ENCODE results near the gene TLX2.
"Not testable (repeated sequence)": the region's sequence is repeated elsewhere in the genome, so short reads cannot be mapped to it uniquely, and the experiment has no call there.

The TLX2 gene
- 0 to 0.05 reads per million in 2 donors for total RNA-seq

DNA sequence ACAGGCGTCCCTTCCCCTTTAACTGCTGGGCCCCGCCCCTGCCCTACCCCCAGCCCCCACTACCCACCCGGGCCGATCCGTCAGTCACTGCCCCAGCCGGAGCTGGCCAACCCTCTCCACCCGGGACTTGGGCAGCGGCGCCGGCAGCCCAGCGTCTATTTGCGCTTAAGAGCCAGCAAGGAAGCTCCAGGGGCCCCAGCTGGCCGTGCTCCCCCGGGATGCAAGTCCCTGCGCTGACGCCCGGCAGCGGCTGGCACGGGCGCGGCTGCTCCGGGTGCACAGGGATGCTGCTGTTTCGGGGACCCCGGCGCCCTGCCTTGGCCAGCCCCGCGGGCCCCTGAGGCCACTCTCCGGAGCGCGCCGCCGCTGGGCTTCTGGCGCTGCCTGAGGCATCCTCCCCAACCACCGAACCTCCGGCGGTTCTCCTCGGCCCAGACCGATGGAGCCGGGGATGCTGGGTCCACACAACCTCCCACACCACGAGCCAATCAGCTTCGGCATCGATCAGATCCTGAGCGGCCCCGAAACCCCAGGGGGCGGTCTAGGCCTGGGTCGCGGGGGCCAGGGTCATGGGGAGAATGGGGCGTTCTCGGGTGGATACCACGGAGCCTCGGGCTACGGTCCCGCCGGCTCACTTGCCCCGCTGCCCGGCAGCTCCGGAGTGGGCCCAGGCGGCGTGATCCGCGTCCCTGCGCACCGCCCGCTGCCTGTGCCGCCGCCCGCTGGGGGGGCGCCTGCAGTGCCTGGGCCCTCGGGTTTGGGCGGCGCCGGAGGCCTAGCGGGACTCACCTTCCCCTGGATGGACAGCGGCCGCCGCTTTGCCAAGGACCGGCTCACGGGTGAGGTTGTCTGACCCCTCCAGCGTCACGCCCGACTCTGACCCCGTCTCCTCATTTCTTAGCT lies at the start of gene TLX2:
Gene TLX2 (plus strand): TSS at position 83 of the 903 bp plus-strand sequence. CDS start 357 bp downstream, at position 440.
- DNase-seq: no peak

DNA sequence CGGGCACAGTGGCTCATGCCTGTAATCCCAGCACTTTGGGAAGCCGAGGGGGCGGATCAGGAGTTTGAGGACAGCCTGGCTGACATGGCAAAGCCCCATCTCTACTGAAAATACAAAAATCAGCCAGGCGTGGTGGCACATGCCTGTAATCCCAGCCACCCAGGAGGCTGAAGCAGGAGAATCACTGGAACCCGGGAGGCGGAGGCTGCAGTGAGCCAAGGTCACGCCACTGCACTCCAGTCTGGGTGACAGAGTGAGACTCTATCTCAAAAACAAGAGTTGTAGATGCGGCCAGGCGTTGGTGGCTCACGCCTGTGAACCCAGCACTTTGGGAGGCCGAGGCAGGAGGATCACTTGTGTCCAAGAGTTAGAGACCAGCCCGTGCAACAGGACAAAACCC lies 43.5 kb upstream of the TLX2 start:
- not testable (repeated sequence) for DNase-seq

DNA sequence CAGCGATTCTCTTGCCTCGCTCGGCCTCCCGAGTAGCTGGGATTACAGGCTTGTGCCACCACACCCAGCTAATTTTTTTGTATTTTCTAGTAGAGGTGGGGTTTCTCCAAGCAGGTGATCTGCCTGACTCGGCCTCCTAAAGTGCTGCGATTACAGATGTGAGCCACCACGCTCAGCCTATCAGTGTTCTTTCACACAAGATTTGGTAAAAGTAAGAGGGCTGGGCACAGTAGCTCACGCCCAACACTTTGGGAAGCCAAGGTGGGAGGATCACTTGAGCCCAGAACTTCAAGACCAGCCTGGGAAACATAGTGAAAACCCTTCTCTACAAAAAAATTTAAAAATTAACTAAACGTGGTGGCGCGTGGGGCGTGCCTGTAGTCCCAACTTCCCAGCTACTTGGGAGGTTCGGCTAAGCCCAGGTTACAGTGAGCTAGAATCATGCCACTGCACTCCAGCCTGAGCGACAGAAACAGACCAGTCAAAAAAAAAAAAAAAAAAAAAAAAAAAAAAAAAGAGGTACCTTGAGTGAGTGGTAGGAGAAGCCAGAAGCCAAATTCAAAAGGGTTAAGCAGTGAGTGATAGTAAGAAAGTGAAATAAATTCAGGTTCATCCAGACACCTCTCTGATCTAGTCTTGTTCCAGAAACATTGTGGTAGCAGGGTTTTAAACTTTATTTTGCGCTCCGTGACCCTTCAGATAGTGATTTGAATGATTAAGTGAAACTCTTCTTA lies 42.8 kb upstream of the TLX2 start:
- DNase-seq: no peak

DNA sequence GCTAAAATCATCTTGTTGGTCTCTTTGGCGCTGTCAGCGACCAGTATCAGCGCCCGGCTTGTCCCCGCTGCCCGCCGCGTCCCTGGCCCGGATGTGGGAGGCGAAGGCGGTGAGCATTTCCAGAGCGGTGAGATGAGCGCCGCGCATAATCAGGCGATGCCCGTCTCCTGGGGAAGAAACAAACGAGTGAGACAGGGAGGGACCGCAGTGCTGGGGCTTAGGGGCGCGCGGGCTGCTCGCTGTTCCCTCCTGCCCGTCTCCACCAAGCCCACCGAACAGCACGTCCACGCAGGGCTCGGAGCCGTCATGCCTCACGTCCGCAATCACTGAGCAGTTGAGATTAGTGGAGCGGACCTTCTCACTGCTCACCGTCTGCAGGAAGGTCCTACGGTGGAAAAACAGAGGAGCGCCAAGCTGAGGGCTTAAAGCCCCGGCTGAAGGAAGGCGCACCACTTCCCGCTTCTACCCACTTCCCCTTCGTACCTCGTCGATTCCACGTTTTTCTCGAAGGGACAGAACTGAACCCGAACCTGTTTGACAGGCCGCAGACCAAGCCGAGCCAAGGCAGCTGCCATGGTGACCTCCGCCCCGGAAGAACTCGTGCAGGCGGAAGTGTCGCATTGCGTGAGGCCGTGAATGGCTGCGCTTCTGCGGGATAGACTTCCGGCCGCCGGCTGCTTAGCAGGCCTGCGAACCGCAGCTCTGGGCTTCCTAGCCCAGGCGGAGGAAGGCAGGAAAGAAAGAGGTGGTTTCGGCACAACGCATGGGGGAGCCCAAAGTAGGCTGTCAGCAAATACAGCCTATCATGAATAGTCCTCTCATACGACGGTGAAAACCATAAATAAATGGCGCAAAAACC lies 41.9 kb upstream of the TLX2 start, which contains the start of gene MRPL53:
Gene MRPL53 (minus strand): TSS at position 595 of the 859 bp plus-strand sequence. CDS start 20 bp downstream, at position 575.
- peak; percentile 84 for DNase-seq

DNA sequence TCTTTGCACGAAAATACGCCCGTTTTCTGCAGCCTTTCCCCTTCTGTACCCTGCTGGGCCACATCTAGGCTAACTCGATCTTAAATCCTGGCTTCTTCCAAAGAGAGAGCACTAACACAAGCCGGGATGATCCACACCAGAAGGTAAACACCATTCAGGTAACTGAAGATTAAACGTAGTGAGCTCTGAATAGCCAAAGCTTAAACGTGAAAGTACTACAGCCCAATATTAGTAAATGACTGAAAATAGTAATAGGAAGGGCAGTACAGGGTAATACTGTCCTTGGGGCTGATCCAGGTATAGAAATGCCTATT lies 41.3 kb upstream of the TLX2 start:
- no peak for DNase-seq

DNA sequence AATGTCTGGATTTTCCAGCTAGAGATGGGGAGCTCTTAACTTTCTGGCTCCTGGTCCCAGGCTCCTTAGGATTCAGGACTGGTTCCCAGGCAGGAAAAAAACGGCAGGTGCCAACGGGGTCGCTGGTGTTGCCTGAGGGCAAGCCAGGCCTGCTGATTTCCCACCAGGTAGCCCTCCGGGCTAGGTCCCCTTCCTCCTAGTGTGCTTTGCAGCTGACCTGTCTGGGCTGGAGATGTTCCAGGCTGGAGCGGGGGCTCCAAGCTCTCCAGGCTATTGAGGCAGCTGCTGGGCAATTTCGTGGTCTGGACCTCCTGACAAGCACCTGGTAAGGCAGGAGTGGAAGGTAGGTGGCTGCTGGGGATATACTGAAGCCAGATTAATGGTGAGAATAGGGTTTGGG lies 39.8 kb upstream of the TLX2 start:
- no peak for DNase-seq

DNA sequence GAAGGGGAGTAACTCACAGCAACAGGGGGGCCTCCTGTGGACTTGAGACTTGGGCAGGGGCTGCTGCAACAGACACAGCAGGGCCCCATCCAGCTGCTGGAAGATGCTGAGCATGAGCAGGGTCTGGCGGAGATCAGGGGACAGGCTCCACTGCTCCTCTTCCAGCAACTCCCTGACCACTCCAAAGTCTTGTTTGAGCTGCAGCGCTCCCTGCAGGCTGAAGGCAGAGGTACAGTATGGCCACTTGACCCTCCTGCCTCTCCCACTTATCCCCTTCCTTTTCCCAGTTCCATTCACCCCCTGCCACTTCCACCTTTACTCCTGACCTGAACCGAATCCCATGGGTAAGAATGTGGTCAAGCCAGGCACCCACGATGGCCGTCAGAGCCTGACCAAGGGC lies 39.4 kb upstream of the TLX2 start:
- no peak for DNase-seq

DNA sequence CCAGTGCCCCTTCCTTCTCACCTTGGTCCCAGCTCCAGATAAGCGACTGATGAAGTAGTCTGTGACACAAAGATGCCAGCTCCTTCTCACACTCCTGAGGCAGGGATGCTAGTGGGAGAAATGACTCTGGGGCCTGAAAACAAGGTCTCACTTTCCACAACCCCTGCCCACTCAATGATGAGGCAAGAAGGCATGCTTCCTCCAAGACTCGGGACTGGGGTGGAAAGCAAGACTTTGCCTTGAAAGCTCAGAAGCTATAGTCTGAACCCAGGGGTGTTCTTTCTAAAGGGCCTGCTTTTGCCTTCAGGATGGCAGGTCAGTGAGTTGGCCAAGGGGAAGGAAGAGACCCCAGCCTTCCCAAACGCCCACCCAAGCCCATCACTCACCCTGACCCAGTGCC lies 32.8 kb upstream of the TLX2 start:
- no peak for DNase-seq

DNA sequence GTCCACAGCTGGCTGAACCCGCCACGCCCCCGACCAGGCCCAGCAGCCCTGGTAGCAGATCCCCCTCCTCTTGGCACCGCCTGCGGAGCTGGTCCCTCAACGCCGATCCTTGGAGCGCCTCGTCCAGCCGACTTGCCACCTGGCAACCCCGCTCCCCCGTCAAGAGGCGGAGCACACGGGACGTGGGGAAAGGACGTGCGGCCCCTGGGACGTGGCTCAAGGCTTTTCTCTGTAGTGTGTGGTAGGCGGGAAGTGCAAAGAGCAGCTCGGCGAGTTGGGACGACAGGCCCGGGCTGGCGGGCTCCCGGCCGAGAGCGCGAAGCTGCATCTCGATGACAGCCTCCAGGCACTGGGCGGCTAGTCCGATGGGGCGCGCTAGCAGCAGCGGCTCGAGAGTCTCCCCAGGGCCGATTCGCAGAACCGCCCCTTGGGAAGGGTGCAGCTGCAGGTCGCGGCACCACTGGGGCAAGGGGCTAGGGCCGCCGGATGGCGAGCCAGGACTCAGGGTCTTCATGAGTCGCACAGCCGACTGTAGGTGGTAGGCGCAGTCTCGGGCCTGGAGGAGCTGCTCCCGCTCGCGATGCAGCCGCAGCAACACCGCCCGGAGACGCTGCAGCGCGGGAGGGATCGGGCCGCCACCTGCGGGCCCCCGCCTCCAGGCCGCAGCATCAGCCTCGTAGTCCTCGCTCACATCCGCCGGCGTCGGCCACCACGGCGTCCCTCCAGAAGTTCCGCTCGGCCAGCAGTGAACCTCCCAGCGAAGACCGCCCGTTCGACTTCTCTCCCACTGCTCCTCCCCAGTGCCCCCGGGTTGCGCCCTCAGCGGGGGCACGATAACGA lies 32.1 kb upstream of the TLX2 start:
- peak; percentile 35 for DNase-seq

DNA sequence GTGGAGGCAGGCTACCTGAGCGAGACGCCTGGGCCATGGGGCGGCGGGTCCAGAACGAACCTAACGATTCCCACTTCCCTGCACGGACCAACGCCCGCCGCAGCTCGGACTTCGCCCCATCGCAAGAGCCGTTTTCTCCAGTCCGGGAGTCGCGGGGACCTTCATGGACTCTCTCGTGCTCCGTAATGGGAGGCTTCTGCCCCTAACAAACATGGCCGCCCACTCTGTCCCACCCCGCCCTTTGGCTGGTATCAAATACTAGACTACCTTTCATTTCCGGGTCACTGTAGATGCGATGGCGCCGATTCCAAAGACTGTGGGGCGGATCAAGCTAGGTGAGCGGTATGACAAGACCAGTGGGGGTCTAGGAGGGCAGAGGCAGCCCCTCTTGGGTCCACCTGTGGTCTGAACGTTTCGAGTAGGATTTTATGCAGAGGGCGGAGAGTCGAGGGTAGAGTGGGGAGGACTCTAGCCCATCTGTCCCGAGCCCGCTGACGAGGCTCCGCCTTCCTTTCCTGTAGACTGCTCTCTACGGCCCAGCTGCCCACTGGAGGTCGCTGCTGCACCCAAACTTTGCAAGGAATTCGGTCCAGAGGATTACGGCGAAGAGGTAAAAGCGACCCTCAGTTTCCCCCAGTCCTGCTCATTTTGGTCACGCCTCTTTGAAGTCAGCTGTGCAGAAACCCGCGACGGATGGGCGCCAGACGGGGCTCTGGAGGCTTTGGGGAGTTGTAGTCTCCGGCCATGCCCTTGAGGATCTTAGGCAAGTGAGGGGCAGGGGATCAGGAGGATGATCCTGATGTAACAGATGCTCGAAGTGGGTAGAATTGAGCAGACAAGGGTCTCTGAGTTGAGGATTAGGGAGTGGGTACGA lies 31.2 kb upstream of the TLX2 start, which contains the start of the genes CCDC142 and TTC31:
Gene CCDC142 (minus strand): TSS at position 198 of the 874 bp plus-strand sequence. CDS start 161 bp downstream, at position 37.
Gene TTC31 (plus strand): TSS at position 281 of the 874 bp plus-strand sequence. CDS start 15 bp downstream, at position 296.
- DNase-seq: peak; percentile 56

DNA sequence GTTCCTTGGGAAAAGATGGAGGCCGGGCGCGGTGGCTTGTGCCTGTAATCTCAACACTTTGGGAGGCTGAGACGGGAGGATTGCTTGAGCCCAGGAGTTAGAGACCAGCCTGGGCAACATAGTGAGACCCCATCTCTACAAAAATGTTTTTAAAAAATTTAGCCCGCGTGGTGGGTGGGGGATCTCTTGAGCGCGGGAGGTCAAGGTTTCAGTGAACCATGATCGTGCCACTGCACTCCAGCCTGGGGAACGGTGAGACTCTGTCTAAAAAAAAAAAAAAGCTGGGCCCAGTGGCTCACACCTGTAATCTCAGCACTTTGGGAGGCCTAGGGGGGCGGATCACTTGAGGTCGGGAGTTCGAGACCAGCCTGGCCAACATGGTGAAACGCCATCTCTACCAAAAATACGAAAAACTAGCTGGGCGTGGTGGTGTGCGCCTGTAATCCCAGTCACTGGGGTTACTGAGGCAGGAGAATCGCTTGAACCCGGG lies 30.5 kb upstream of the TLX2 start:
- not testable (repeated sequence) for DNase-seq

DNA sequence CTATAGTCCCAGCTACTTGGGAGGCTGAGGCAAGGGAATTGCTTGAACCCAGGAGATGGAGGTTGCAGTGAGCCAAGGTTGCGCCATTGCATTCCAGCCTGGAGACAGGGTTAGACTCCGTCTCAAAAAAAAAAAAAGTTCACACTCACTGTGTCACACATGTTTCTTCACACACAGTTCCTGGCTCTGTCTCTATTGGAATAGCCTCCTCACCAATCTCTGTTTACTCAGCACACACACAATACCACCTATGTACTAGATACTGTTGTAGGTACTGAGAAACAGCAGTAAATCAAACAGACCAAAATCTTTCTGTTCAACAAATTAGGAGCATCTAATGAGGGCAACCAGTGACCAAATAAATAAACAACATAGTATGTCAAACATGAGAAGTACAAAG lies 28.1 kb upstream of the TLX2 start:
- DNase-seq: no peak

DNA sequence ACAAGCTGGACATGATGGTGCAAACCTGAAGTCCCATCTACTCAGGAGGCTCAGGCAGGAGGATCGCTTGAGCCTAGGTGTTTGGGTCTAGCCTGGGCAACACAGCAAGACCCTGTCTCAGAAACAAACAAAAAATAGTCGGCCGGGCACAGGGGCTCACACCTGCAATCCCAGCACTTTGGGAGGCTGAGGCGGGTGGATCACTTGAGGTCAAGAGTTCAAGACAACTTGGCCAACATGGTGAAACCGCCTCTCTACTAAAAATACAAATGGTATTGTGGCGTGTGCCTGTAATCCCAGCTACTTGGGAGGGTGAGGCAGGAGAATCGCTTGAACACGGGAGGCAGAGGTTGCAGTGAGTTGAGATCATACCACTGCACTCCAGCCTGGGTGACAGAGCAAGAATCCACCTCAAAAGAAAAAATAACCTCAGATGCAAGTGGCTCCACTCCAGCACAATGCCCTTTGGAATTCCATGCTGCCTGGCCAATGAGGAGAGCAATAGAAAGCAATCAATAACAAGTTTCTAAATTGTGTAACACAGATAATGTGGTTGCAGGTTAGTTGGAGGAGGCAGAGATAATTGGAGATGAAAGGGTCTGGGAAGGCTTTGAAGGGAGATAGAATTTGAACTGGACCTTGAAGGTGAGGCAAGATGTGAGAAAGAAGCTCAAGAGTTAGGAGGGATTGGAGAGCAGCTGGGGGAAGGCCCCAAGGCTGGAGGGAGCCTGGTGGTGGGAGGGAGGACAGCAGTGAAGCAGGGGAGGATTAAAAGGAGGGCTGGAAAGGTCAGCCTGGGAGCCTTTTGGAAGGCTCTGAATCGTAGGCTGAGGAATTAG lies 25.4 kb upstream of the TLX2 start:
- DNase-seq: no peak

DNA sequence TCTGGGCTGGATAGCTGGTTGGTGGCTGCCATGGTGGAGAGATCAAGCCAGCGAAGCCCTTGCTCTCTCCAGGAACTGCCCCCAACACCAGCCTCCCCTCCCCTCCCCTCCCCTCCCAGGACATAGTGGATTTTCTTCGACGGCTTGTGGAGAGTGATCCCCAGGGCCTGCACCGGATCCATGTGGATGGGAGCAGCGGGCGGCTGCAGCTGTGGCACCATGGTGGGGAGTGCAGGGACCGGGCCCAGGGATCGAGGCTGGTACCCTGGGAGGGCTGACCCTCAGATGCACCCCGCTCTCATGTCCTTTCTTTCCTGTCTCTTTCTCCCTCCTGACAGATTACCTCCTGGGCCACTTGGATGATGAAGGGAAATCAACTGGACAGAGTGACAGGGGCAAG lies 24.3 kb upstream of the TLX2 start:
- no peak for DNase-seq

DNA sequence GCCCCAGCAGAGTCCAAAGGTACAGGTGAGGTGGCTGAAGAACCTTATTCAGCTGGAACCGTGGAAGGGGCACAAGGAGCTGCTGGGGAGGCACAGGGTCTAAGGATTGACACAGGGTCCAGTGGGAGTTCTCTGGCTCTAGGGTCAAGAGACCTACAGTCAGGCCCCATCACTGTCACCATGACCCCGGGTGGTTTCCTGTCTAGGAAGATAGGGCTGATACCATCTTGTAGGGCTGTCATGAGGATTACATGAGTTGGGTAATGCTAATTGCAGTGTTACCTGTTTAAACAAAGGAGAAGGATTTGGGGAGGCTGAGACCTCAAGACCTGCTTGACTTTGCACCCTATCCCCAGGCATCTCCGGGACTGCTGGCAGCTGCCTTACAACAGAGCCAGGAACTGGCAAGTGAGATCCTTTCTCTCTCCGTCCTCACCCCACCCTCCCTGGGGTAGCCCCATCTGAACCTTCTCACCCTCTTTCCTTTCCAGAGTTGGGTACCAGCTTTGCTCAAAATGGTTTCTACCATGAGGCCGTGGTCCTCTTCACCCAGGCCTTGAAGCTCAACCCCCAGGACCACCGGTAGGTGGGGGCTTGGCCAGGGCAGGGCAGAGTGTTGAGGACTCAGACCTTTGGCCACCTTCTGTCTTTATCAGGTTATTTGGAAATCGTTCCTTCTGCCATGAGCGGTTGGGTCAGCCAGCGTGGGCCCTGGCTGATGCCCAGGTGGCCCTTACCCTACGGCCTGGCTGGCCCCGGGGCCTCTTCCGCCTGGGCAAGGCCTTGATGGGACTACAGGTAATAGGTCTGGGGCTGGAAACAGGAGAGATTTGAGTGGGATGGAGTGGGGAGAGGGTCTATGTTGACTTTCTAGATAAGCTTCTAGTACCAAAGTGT lies 22.4 kb upstream of the TLX2 start:
- no peak for DNase-seq

DNA sequence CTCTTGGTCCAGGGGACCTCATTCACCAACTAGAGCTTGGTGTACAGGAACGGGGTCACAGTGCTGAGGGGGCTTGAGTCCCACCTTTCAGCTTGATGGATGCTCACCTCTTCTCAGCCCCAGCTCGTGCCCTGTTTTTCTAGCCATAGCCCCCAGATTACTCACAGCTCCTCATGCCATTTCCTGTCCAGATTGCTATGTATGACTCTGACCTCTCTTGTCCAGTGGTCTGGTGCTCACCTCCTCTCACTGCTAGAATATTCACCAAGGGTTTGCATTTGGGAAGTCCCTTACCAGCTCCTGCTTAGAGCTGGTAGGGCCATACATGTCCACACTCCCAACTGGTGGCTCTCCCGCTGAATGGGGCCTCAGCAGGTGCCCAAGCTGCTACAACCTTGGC lies 20.7 kb upstream of the TLX2 start:
- DNase-seq: no peak

DNA sequence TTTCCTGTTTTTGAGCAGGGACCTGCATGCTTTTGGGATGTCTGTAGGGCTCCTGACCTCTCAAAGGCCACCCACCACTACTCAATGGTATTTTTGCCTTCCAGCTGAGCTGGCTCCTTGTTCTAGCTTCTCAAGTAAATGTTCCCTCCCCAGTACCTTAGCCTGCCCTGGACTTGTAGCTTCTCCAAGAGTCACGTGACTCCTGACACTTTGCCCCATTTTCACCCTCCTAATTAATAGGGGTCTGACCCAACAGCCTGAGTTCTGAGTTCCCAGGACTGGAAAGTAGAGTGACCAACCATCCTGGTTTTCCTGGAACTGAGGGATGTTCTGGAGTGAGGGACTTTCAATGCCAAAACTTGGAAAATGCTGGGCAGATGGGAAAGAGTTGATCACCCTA lies 18.8 kb upstream of the TLX2 start:
- DNase-seq: no peak

DNA sequence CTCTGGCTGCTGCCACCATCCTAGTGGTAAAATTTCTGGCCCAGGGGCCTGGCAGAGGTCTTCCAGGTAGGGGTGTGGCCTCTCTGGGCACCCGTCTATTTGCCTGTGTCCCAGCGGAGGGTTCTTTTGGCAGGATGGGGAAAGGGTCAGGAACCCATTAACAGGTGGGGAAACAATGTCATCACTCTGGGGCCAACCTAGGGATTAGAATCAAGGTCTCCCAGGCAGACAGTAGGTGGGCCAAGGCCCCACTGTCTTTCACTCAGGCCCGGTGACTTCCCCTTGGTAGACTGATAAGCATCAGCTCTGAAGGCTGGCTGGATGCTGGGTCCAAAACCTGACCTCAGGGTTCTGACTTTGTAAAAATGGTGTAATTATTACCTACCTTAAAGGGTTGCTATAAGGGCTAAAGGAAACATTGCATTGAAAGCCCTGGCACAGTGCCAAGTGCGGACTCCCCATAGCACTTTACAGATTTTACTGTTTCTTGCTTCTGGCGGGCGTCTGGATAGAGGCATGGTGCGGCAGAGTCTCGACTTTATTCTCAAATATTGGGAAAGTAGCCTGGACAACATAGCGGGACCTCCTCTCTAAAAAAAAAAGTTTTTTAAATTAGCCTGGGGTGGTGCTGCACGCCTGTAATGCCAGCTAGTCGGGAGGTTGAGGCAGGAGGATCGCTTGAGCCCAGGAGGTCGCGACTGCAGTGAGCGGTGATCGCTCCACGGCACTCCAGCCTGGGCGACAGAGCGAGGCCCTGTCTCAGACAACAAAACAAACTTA lies 17.1 kb upstream of the TLX2 start:
- DNase-seq: no peak
